GM23248 (cell line): Measurements from ENCODE around the gene NTNG2. TPM values are rescaled to one million over a fixed set of nuclear protein-coding genes. Genes with fewer than 3 reads are reported as not detected.

Experiments used
- DNase-seq: peaks from one replicate; pipeline ENCODE4 v3.0.0-alpha.2; 2015
- H2AFZ ChIP-seq: fragments of 200-600 bp; sonication (generic); 2 replicates; pipeline ENCODE4 v1.6.1; 2016; ENCODE audit warnings: antibody characterized with exemption
- H3F3A ChIP-seq: fragments of 200-600 bp; sonication (generic); 2 replicates; pipeline ENCODE4 v1.6.1; 2016; ENCODE audit warnings: mild to moderate bottlenecking, antibody characterized with exemption, mixed run types; ENCODE audit not compliant: insufficient read depth
- H3K27ac ChIP-seq: fragments of 200-600 bp; sonication (generic); 2 replicates; pipeline ENCODE4 v1.5.1; 2016; ENCODE audit warnings: mild to moderate bottlenecking
- H3K27me3 ChIP-seq: fragments of 200-600 bp; sonication (generic); replicated peaks from 2 replicates; pipeline ENCODE4 v1.6.1; 2016; ENCODE audit warnings: mild to moderate bottlenecking; ENCODE audit not compliant: insufficient read depth
- H3K36me3 ChIP-seq: fragments of 200-600 bp; sonication (generic); 2 replicates; pipeline ENCODE4 v1.6.1; 2016; ENCODE audit warnings: low read depth, mild to moderate bottlenecking
- H3K4me1 ChIP-seq: fragments of 200-600 bp; sonication (generic); 2 replicates; pipeline ENCODE4 v1.6.1; 2016; ENCODE audit warnings: mild to moderate bottlenecking; ENCODE audit not compliant: insufficient read depth
- H3K4me2 ChIP-seq: fragments of 200-600 bp; sonication (generic); one replicate; pipeline ENCODE4 v1.6.1; 2016; ENCODE audit warnings: mild to moderate bottlenecking; ENCODE audit not compliant: unreplicated experiment
- H3K4me3 ChIP-seq: fragments of 200-600 bp; sonication (generic); 2 replicates; pipeline ENCODE4 v1.5.1; 2016; ENCODE audit warnings: mild to moderate bottlenecking
- H3K79me2 ChIP-seq: fragments of 200-600 bp; sonication (generic); 2 replicates; pipeline ENCODE4 v1.6.1; 2016; ENCODE audit warnings: mild to moderate bottlenecking; ENCODE audit not compliant: insufficient read depth
- H3K9ac ChIP-seq: fragments of 200-600 bp; sonication (generic); 2 replicates; pipeline ENCODE4 v1.6.1; 2016; ENCODE audit warnings: mild to moderate bottlenecking
- H3K9me2 ChIP-seq: fragments of 200-600 bp; sonication (generic); 2 replicates; pipeline ENCODE4 v1.6.1; 2016; ENCODE audit warnings: mixed run types, mild to moderate bottlenecking, moderate library complexity; ENCODE audit not compliant: insufficient read depth
- H3K9me3 ChIP-seq: fragments of 200-600 bp; sonication (generic); one replicate; pipeline ENCODE4 v1.6.1; 2017; ENCODE audit warnings: low read depth
- H4K20me1 ChIP-seq: fragments of 200-600 bp; sonication (generic); 2 replicates; pipeline ENCODE4 v1.6.0; 2016; ENCODE audit not compliant: insufficient read depth
- EZH2 ChIP-seq: fragments of 200-600 bp; sonication (generic); IDR thresholded peaks from 2 replicates; pipeline ENCODE4 v1.6.1; 2018; ENCODE audit warnings: antibody characterized with exemption, mild to moderate bottlenecking; ENCODE audit not compliant: insufficient read depth, poor library complexity, severe bottlenecking
- EZH2phosphoT487 ChIP-seq: fragments of 200-600 bp; sonication (generic); IDR thresholded peaks from 2 replicates; pipeline ENCODE4 v1.6.1; 2018; ENCODE audit warnings: antibody characterized with exemption, moderate library complexity, mild to moderate bottlenecking, low read depth; ENCODE audit not compliant: insufficient read depth
- WGBS, 2 experiments: methylation state at CpG; one replicate each; pipeline ENCODE4 v1.1.6; 2015 to 2017; ENCODE audit warnings: low lambda C conversion rate in 2 of 2, low coverage in 1 of 2; ENCODE audit errors: missing lambda C conversion rate in 2 of 2; 5-methylcytosine and 5-hydroxymethylcytosine counted together
- in situ Hi-C: fragments of 300-500 bp; cut with MboI; formaldehyde crosslinking; loops from 2 replicates; pipeline ENCODE4 v1.15.0; 2020
- polyA plus RNA-seq: library from polyadenylated mRNA; unstranded; fragments of >200 nt; fragmentation: Nextera tagmentation; extraction: Ambion mirVana; gene quantifications from 2 replicates; pipeline ENCODE4 v1.2.1, GENCODE V29; 2016
- total RNA-seq: library from RNA; depleted of rRNA; stranded (reverse); fragments of >200 nt; shearing (Covaris generic); gene quantifications from 2 replicates; pipeline ENCODE4 v1.2.3, GENCODE V29; 2014

NTNG2 gene
- total and polyA plus RNA-seq, 2 experiments from 2014 or later, result 0.13 to 1.5 TPM

- in situ Hi-C loops, result loop anchor here (25.0 kb wide), 1 partner anchor 88 kb away; no protein-coding TSS in a partner anchor
- Histone ChIP-seq H3K9me2 (no peaks in the 10 kb centered on the region), H3K79me2 (no peaks in the 10 kb centered on the region), H3K4me2 (no peak overlapping the region), H4K20me1 (no peaks in the 10 kb centered on the region), H3K4me3 (no peak overlapping the region), H2AFZ (no peak overlapping the region), H3K36me3 (no peaks in the 10 kb centered on the region), H3K27ac (no peak overlapping the region), H3K9ac (no peak overlapping the region), H3F3A (no peaks in the 10 kb centered on the region), H3K4me1 (no peaks in the 10 kb centered on the region), H3K27me3 (peaks cover 14% of the 10 kb centered on the region), H3K9me3 (no peaks in the 10 kb centered on the region)
- TF ChIP-seq EZH2, result no peak
- no peak for TF ChIP-seq EZH2phosphoT487
- 42 to 47% methylated on average over 6 of the region's 6 CpGs for WGBS, 2 experiments
- no peak for DNase-seq
Measured at GRCh38 chr9:132249123-132249522, 87.3 kb downstream of the NTNG2 start.

- Histone ChIP-seq H3K4me2 (no peak overlapping the region), H3K36me3 (no peaks in the 10 kb centered on the region), H3K9me2 (no peaks in the 10 kb centered on the region), H3K9me3 (no peaks in the 10 kb centered on the region), H3K27ac (no peak overlapping the region), H3K27me3 (peaks cover 14% of the 10 kb centered on the region), H3K79me2 (no peaks in the 10 kb centered on the region), H3K4me1 (no peaks in the 10 kb centered on the region), H3F3A (no peaks in the 10 kb centered on the region), H4K20me1 (no peaks in the 10 kb centered on the region), H2AFZ (no peak overlapping the region), H3K9ac (no peak overlapping the region), H3K4me3 (no peak overlapping the region)
- in situ Hi-C loops, result loop anchor here (5.0 to 25.0 kb wide), 3 partner anchors 88 to 637 kb away; no protein-coding TSS in a partner anchor
- DNase-seq, result no peak
- no peak for TF ChIP-seq EZH2phosphoT487
- TF ChIP-seq EZH2, result no peak
- 69 to 70% methylated on average over 7 to 8 of the region's 8 CpGs for WGBS, 2 experiments
Measured at GRCh38 chr9:132249690-132250089, 87.8 kb downstream of the NTNG2 start.

GRCh38 chr9:132250324-132251262 lies 88.7 kb downstream of the NTNG2 start:
- H3K9me3 ChIP-seq, result no peaks in the 10 kb centered on the region
- no peaks in the 10 kb centered on the region for H3K4me1 ChIP-seq
- peaks cover 9% of the 10 kb centered on the region for H3K27me3 ChIP-seq
- H2AFZ ChIP-seq, result no peak overlapping the region
- no peak overlapping the region for H3K27ac ChIP-seq
- WGBS, 2 experiments, result 76 to 80% methylated on average over 20 of the region's 20 CpGs
- H3K4me3 ChIP-seq, result no peak overlapping the region
- no peaks in the 10 kb centered on the region for H3F3A ChIP-seq
- in situ Hi-C loops, result loop anchor here (5.0 to 25.0 kb wide), 2 partner anchors 488 to 638 kb away; no protein-coding TSS in a partner anchor
- DNase-seq, result no peak
- no peak overlapping the region for H3K4me2 ChIP-seq
- no peaks in the 10 kb centered on the region for H4K20me1 ChIP-seq
- H3K9me2 ChIP-seq, result no peaks in the 10 kb centered on the region
- TF ChIP-seq EZH2phosphoT487 (no peak), EZH2 (no peak)
- no peaks in the 10 kb centered on the region for H3K36me3 ChIP-seq
- H3K79me2 ChIP-seq, result no peaks in the 10 kb centered on the region
- no peak overlapping the region for H3K9ac ChIP-seq

- Histone ChIP-seq H3F3A (peaks cover 32% of the 10 kb centered on the region), H3K4me1 (no peaks in the 10 kb centered on the region), H2AFZ (no peak overlapping the region), H3K27me3 (no peaks in the 10 kb centered on the region), H3K9ac (no peak overlapping the region), H3K4me2 (no peak overlapping the region), H3K27ac (no peak overlapping the region), H3K79me2 (peaks cover 7% of the 10 kb centered on the region), H4K20me1 (no peaks in the 10 kb centered on the region), H3K4me3 (no peak overlapping the region), H3K36me3 (peaks cover 38% of the 10 kb centered on the region), H3K9me3 (no peaks in the 10 kb centered on the region), H3K9me2 (no peaks in the 10 kb centered on the region)
- TF ChIP-seq EZH2phosphoT487 (no peak), EZH2 (no peak)
- in situ Hi-C loops, result loop anchor here (25.0 kb wide), 1 partner anchor 649 kb away; no protein-coding TSS in a partner anchor
- no peak for DNase-seq
- WGBS, 2 experiments, result 87% methylated on average over 3 of the region's 3 CpGs
Measured at GRCh38 chr9:132260846-132261245, 99.0 kb downstream of the NTNG2 start.
